ENCODE measurements around the gene NSUN3.

The NSUN3 gene

GRCh38 chr3:94173673-94174434 is 111.0 kb downstream of the NSUN3 start:
- DNase-seq (ENCODE audit: low spot score) = no peak
- ChIA-PET CTCF (no interaction called here), POLR2A (ENCODE audit: low non-redundant PET) (no interaction called here)
- H3K27ac ChIP-seq = no peak overlapping the region
- no peak for TF ChIP-seq CTCF (conservative IDR thresholded peaks at IDR 0.05; ENCODE audit: low read depth)

GRCh38 chr3:94175677-94176076 is 112.8 kb downstream of the NSUN3 start:
- TF ChIP-seq CTCF (conservative IDR thresholded peaks at IDR 0.05; ENCODE audit: low read depth) = no peak
- ChIA-PET POLR2A (ENCODE audit: low non-redundant PET) (no interaction called here), CTCF (no interaction called here)

GRCh38 chr3:94176988-94177745 is 114.3 kb downstream of the NSUN3 start:
- CTCF ChIA-PET = no interaction called here
- POLR2A ChIA-PET (ENCODE audit: low non-redundant PET) = interaction anchor here (0.7 kb wide), 1 partner anchor 28 kb away, joined by 4 read pairs; no protein-coding TSS in a partner anchor
- no peak overlapping the region for H3K27ac ChIP-seq
- no peak for TF ChIP-seq CTCF (conservative IDR thresholded peaks at IDR 0.05; ENCODE audit: low read depth)
- no peak for DNase-seq (ENCODE audit: low spot score)

More at GRCh38 chr3:94175677-94176076, 112.8 kb downstream of the NSUN3 start:
- no peak overlapping the region for H3K27ac ChIP-seq
- no peak for DNase-seq (ENCODE audit: low spot score)
